Urothelium cell line (cell line): ENCODE results near the gene SYT1.

ENCODE experiments used
- DNase-seq: peaks from one replicate; pipeline ENCODE4 v3.0.0; 2011; ENCODE audit warnings: low spot score, mixed read lengths
- FAIRE-seq: peaks from 2 replicates; lab custom pipeline; 2011; peaks lifted over from hg19 to GRCh38; lab: Jason Lieb, UNC

Gene SYT1

DNA sequence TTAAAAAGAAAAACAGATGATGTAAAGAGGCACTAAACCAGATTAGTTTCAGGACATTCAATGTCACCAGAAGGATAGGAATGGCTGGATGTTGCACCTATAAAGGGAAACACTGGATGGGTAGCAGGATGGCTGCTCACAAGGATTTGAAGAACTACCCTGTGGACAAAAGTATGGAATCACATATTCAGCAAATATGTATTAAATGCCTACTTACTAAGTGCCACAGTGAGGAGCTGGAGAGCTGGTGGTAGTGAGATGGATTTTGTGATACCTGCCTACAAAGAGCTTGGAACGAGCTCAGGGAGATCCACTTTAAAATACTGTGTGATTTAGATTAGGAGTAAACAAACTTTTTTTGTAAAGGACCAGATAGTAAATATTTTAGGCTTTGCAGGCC lies 510.0 kb downstream of the SYT1 start:
- DNase-seq (no peak), FAIRE-seq (no peak)

DNA sequence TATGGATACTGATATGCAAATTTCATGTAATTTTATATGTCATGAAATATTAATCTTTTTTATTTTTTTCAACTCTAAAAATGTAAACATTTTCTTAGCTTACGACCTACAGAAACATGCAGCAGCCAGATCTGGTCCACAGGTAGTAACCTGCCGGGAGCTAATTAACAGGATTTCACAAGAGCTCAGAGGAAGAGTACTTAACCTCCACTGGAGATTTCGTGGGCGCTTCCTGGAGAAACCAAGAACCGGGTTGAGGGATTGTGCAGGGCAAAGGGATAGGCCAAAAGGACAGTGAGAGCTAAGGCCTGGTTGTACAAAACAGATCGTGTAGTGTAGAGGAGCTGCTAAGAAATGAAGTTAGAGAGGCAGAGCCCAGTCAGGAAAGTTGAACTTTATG lies 510.5 kb downstream of the SYT1 start:
- no peak for FAIRE-seq
- DNase-seq: no peak

DNA sequence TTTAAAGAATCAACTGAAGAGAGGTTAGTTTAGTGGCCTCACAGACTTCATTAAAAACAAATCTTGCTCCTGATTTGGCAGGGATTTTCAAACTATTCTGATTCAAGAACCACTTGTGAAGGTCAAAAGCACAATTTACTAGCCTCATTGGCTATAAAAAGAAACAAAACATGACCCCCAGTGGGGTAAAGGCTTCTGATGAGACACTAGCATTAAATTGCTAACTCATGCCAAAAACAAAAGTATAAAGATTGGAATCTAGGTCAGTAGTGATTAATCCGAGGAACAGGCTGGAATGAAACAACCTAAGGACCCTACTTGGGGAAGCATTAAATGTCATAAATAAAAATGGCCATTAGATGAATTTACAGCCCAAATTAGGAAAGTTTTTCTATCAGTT lies 513.9 kb downstream of the SYT1 start:
- DNase-seq (no peak), FAIRE-seq (no peak)

DNA sequence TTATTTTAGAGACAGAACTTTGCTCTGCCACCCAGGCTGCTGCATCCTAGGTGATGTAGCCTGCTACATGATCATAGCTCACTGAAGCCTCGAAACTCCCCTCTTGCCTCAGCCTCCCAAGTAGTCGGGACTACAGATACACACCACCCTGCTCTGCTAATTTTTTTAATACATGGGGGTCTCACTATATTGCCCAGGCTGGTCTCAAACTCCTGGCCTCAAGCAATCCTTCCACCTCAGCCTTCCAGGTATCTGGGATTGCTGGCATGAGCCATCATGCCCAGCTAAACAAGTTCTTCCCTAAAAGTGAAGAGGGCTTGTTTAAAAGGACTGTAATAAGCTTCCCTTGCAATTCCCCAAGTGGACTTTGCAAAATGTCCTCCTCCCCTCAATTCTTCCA lies 515.8 kb downstream of the SYT1 start:
- FAIRE-seq: no peak
- no peak for DNase-seq

DNA sequence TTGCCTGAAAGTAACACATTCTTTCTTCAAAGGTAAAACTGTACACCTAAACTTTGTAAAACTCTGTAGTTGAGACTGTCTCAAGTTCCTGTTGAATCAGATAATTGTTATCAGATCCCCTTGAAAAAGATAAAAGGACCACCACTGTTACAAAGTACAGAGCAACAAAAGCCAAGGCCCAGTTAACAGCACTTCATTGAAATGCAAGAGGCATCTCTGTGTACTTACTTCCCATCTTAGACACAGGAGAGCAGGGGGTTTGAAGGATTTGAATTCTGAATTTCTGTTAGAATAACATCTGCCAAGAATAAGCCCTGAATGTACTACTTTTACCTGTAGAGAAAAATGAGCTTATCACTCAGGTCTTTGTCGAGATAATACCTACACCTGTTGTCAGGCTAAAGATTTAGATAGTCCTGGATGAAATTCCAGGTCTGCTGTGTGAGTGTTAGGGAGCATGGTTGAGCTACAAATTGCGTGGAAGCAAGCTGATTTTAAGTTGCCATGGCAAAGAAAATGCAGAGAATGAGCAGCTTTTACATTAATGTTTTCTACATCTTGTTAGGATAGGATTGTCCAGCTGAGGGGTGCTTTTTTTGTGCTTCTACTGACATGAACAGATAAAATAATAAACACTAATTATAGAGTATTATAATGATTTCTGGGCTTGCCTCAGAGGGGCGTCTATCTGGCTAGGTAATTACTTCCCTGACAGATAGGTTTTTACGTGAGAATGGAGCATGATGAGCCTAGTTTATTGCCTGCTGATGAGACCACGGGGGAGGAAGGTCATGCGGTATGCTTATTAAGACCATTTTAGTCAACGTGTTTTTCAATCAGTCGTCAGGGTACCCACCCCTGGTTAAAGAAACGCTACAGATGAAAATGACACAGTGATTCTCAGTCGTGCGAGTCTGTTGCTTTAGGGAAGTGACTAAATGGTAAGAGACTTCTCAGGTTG lies 517.0 kb downstream of the SYT1 start:
- FAIRE-seq (no peak), DNase-seq (no peak)

GRCh38 chr12:79384551-79384950 lies 520.0 kb downstream of the SYT1 start:
- no peak for FAIRE-seq
- DNase-seq: no peak

GRCh38 chr12:79388011-79388410 lies 523.4 kb downstream of the SYT1 start:
- no peak for DNase-seq
- no peak for FAIRE-seq

DNA sequence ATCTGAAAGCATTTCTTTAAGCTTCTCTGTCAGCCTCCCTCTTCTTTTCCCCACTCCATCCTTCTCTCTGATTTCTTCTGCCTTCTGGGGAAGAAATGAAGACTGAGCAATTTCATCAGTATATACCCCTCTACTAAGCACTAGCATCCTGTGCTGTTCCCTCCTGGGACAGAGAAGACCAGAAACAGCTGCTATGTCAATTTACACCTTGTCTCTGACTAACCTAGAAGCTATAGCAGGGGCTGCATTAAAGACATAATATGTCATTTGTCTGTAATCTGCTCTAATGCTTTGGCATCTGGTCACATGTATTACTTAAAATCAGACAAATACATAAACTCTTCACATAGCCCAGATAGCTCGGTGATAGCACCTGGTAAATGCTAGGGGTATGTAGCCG lies 529.3 kb downstream of the SYT1 start:
- DNase-seq (no peak), FAIRE-seq (no peak)

DNA sequence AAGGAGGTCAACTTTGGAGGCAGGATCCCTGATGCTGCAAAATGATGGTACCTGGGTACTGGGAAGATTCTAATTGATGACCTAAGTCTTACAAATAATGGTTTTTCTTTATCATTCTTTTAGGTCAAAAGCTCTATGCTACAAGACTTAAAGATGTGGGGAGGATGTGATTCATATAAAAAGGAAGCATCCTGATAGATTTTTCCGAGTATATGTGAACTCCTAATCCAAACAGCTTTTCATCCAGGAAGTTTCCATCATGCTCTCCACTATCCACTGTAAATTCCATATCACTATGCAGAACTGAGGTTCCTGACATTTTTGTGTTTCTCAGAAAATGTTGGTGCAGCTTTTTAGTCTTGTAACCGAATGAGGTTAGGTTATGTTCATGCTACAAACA lies 533.0 kb downstream of the SYT1 start:
- no peak for FAIRE-seq

DNA sequence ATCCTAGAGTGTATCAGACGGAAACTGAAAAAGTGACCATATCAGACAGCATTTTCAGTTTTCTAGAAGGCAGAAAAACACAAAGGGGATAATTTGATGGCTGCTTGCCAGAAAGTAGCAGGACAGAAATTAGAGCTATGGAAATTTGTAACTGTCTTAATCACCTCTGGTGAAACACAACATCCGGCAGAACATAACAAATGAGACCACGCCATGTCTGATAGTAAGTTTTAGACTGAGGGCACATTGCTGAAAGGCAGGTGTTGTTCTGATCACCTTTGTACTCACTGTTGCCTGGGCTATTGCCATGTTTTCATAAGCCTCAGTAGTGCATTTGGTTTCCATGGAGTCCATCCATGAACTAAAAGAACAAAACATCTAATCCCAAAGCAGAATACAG lies 535.9 kb downstream of the SYT1 start:
- DNase-seq (no peak), FAIRE-seq (no peak)

More for the DNA sequence above, 533.0 kb downstream of the SYT1 start:
- DNase-seq: no peak

DNA sequence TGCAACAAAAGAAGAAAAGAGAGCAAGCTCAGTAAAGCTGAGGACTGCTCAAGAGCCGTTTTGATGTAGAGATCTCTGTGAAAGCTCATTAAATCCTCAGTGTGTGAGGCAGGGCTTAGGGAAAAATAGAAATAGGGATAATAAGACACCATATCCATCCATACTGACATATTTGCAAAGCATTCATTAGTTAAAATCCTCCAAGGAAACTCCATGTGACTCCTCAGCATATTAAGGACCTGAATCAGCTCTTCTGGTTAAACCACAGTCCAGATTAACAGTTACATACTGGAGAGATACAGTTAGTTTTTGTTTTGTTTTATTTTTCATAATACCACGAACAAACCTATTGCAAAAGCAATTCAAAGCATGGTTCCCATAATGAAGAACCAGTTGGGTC lies 538.0 kb downstream of the SYT1 start:
- DNase-seq (no peak), FAIRE-seq (no peak)

- FAIRE-seq (no peak), DNase-seq (no peak)
Observed at GRCh38 chr12:79406993-79407392, 542.4 kb downstream of the SYT1 start.

GRCh38 chr12:79407671-79408622 lies 543.4 kb downstream of the SYT1 start:
- DNase-seq: peak; percentile 48
- no peak for FAIRE-seq

DNA sequence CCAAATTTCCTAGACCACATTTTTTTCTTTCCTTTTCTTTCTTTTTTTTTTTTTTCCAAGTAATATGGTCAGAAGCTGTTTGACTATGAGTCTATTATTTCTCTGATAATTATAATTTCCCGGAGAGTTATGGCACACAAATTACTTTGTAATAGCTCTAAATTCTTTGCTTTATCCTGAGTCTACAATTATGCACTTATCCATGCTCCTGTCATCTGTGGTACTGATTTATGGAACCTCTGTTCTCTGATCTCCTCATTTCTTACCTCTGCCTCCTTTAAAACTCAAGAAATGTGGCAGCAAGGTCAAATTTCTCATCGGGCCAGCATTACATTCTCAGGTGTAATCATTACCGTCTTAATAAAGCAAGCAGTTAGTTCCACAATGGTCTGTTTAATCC lies 544.1 kb downstream of the SYT1 start:
- FAIRE-seq: no peak

DNA sequence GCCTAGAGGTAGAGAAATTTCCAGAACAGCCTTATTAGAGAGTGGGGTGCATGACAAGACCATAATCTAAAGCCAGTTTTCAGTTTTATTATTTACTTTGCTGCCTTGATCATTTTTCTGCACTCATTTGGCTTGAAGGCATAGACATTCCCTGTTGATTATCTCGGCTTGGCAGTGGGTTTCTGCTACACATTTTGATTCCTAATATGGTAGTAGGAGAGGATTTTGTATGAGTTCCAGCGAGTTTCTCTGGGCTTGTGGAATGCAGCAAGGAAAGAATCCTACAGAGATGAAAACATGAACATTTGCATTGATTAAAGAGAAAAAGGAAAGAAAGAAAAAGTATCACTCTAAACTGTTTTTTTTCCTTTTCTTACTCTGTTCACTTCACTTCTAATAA lies 545.0 kb downstream of the SYT1 start:
- FAIRE-seq (no peak), DNase-seq (no peak)

More for the DNA sequence above, 544.1 kb downstream of the SYT1 start:
- DNase-seq: no peak

GRCh38 chr12:79411791-79412190 lies 547.2 kb downstream of the SYT1 start:
- DNase-seq (no peak), FAIRE-seq (no peak)

GRCh38 chr12:79413796-79414195 lies 549.2 kb downstream of the SYT1 start:
- DNase-seq (no peak), FAIRE-seq (no peak)

- DNase-seq (no peak), FAIRE-seq (no peak)
Observed at GRCh38 chr12:79414252-79414651, 549.7 kb downstream of the SYT1 start.

DNA sequence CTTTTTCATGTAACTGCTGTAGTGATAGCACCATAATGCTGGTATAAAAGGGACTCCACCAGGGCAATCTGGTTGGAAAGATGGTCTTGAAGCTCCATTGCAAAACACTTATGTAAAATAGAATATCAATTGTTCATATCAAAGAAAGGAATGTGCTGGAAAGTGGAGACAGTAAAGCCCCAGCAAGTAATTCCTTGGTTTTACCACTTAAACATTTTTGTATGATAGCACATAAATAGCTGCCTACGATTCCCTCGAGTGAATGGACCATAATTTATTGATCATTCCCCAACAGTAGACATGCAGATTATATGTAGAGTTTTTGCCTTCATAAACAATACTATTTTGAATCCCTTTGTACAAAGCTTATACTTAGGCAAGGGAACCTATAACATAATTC lies 550.7 kb downstream of the SYT1 start:
- FAIRE-seq: no peak

GRCh38 chr12:79415746-79416435 lies 551.3 kb downstream of the SYT1 start:
- FAIRE-seq: no peak
- DNase-seq: no peak

More for the DNA sequence above, 550.7 kb downstream of the SYT1 start:
- no peak for DNase-seq

GRCh38 chr12:79420146-79420618 lies 555.6 kb downstream of the SYT1 start:
- no peak for FAIRE-seq
- DNase-seq: peak; percentile 32
